ENCODE measurements around the gene GSTT4.
"Not testable (repeated sequence)": the region's sequence is repeated elsewhere in the genome, so short reads cannot be mapped to it uniquely, and the experiment has no call there.

The GSTT4 gene

DNA sequence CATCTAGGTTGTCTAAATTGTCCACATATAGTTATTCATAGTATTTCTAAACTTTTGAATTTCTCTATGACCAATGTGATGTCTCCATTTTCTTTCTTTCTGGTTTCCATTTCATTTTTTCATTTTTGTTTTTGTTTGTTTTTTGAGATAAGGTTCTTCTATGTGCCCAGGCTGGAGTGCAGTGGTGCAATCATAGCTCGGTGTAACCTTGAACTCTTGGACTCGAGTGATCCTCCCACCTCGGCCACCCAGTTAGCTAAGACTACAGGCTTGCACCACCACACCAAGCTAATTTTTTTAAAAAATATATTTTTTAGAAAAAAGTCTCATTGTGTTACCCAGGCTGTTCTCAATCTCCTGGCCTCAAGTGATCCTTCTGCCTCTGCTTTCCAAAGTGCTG, 8.2 kb downstream of the GSTT4 start:
- Histone ChIP-seq H3K4me3 (ENCODE audit: insufficient read depth, low read depth, low read length, poor library complexity, severe bottlenecking) (no peak overlapping the region), H3K27me3 (replicated peaks; ENCODE audit: control insufficient read depth, insufficient read depth, low read length, poor library complexity, severe bottlenecking) (no peaks in the 10 kb centered on the region), H3K9me3 (ENCODE audit: control insufficient read depth, low read length) (no peaks in the 10 kb centered on the region), H3K27ac (ENCODE audit: insufficient read depth, low read length, poor library complexity, severe bottlenecking) (no peak overlapping the region), H3K36me3 (ENCODE audit: control insufficient read depth, insufficient read depth, low read length) (no peaks in the 10 kb centered on the region), H3K4me1 (ENCODE audit: control insufficient read depth, insufficient read depth, low read length, poor library complexity, severe bottlenecking) (no peaks in the 10 kb centered on the region)
- DNase-seq, result no peak

DNA sequence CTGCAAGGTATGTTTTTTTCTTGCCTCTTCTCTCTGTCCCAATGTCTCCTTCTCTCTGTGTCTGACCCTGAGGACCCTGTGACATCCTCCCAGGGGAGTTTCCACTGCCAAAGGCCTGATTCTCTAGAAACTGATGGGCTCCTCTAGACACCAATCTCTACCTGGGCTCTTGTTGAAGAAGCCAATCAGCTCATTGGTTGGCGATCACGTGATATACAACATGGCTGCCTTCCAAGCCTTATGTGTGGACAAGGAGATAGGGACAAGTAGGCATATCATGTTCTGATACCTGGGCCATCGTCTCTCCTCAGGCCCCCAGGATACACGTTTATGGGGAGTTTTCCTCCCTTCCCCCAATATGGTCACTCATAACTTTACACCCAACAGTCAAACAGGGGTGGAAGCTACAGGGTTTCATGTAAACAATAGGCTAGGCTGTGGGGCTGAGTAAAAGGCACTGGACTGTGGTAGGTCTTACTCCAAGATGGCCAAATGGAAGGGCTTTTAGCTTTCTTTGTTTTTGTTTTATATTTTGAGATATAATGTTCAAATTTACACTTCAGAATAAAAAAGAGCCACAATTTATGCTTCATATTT, 11.6 kb downstream of the GSTT4 start:
- H3K9me3 ChIP-seq (ENCODE audit: control insufficient read depth, low read length); H3K27me3 ChIP-seq (replicated peaks; ENCODE audit: control insufficient read depth, insufficient read depth, low read length, poor library complexity, severe bottlenecking); DNase-seq; H3K4me3 ChIP-seq (ENCODE audit: insufficient read depth, low read depth, low read length, poor library complexity, severe bottlenecking); H3K27ac ChIP-seq (ENCODE audit: insufficient read depth, low read length, poor library complexity, severe bottlenecking); H3K36me3 ChIP-seq (ENCODE audit: control insufficient read depth, insufficient read depth, low read length); H3K4me1 ChIP-seq (ENCODE audit: control insufficient read depth, insufficient read depth, low read length, poor library complexity, severe bottlenecking): not testable (repeated sequence)

DNA sequence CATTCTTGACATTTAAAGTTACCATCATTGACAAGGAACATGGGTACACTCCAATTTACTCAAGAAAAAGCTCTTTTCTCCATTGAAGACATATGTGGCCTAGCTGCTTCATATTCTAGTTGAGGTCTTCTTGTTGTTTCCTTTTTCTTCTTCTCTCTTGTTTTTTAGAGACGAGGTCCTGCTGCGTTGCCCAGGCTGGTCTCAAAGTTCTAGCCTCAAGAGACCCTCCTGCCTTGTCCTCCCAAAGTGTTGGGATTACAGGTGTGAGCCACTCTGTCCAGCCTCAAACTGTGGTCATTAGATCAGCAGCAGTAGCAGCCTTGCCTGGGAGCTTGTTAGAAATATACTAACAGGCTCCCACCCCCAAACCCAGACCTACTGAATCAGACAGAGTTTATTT, 12.2 kb downstream of the GSTT4 start:
- not testable (repeated sequence) for DNase-seq; H3K27ac ChIP-seq (ENCODE audit: insufficient read depth, low read length, poor library complexity, severe bottlenecking); H3K27me3 ChIP-seq (replicated peaks; ENCODE audit: control insufficient read depth, insufficient read depth, low read length, poor library complexity, severe bottlenecking); H3K4me3 ChIP-seq (ENCODE audit: insufficient read depth, low read depth, low read length, poor library complexity, severe bottlenecking); H3K9me3 ChIP-seq (ENCODE audit: control insufficient read depth, low read length); H3K4me1 ChIP-seq (ENCODE audit: control insufficient read depth, insufficient read depth, low read length, poor library complexity, severe bottlenecking); H3K36me3 ChIP-seq (ENCODE audit: control insufficient read depth, insufficient read depth, low read length)

DNA sequence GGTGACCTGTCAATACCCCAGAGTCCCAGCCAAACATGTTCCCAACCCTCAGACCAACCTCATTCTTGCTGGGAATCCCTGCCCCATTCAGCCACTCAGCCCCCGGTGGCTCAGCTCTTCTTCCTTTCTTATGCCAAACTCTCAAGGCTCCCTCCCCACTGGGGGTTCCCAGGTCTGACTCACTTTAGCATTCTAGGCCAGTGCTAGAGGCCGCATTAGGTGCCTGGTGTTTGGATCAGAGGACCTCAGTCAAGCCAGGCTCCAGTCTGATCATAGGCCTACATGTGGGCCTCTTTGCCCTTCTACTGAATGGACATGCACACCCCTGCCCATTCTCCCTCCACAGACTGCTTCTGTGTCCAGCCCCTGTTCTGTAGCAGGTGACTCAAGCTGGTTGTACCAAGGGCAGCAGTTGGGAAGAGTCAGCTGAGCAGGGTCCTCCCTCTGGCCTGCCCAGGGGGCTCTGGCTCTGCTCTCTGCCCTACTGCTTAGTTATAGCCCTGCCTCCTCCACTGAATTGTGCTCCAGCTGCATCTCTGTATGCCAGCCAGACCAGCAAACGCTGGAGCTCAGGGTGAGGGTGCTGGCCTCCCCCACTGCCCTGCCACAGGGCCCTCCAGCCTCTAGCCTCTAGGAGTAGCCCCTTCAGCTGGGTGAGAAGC, 15.5 kb downstream of the GSTT4 start:
- H3K36me3 ChIP-seq (ENCODE audit: control insufficient read depth, insufficient read depth, low read length); DNase-seq; H3K27me3 ChIP-seq (replicated peaks; ENCODE audit: control insufficient read depth, insufficient read depth, low read length, poor library complexity, severe bottlenecking); H3K9me3 ChIP-seq (ENCODE audit: control insufficient read depth, low read length); H3K4me3 ChIP-seq (ENCODE audit: insufficient read depth, low read depth, low read length, poor library complexity, severe bottlenecking); H3K4me1 ChIP-seq (ENCODE audit: control insufficient read depth, insufficient read depth, low read length, poor library complexity, severe bottlenecking); H3K27ac ChIP-seq (ENCODE audit: insufficient read depth, low read length, poor library complexity, severe bottlenecking): not testable (repeated sequence)

DNA sequence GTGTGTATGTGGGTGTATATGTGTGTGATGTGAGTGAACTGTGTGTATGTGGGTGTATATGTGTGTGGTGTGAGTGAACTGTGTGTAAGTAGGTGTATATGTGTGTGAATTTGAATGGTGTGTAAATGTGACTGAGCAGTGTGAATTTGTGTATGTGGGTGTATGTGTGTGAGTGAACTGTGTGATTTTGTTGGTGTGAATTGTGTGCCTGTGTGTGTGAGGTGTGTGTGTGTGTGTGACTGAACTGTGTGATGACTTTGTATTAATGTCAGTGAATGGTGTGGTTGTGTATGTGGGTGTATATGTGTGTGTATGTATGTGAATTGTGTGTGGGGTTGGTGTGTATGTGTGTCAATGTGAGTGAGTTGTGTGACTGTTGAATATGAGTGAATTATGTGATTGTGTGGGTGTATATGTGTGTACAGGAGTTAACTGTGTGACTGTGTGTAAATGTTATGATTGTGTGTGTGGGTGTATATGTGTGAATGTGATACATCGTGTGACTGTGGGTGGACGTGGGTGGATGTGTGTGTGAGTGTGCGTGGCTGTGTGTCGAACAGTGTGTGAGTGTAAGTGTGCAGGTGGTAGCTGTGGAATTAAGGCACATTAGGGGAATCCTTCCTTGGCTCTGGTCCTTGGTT, 18.6 kb downstream of the GSTT4 start:
- not testable (repeated sequence) for DNase-seq; H3K4me3 ChIP-seq (ENCODE audit: insufficient read depth, low read depth, low read length, poor library complexity, severe bottlenecking); H3K36me3 ChIP-seq (ENCODE audit: control insufficient read depth, insufficient read depth, low read length); H3K4me1 ChIP-seq (ENCODE audit: control insufficient read depth, insufficient read depth, low read length, poor library complexity, severe bottlenecking); H3K27me3 ChIP-seq (replicated peaks; ENCODE audit: control insufficient read depth, insufficient read depth, low read length, poor library complexity, severe bottlenecking); H3K9me3 ChIP-seq (ENCODE audit: control insufficient read depth, low read length); H3K27ac ChIP-seq (ENCODE audit: insufficient read depth, low read length, poor library complexity, severe bottlenecking)

DNA sequence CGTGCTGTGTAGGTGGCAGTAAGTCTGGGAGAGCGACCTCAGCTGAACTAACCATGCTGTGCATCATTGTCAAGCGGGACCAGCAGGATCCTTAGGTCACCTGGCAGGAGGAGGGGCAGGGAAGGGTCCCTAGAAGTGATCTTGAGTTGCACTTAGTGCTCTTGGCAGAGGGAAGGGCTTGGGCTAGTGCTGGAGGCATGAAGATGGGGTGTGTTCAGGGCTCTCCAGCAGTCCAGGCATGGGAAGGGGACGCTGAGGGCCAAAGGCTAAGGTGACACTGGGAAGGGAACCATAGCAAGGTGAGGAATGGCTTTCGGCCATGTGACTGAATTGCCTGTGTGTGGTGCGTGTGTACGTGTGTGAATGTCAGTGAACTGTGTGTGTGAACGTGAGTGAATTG, 19.2 kb downstream of the GSTT4 start:
- not testable (repeated sequence) for H3K36me3 ChIP-seq (ENCODE audit: control insufficient read depth, insufficient read depth, low read length); H3K4me3 ChIP-seq (ENCODE audit: insufficient read depth, low read depth, low read length, poor library complexity, severe bottlenecking); H3K27ac ChIP-seq (ENCODE audit: insufficient read depth, low read length, poor library complexity, severe bottlenecking); H3K9me3 ChIP-seq (ENCODE audit: control insufficient read depth, low read length); H3K4me1 ChIP-seq (ENCODE audit: control insufficient read depth, insufficient read depth, low read length, poor library complexity, severe bottlenecking); H3K27me3 ChIP-seq (replicated peaks; ENCODE audit: control insufficient read depth, insufficient read depth, low read length, poor library complexity, severe bottlenecking); DNase-seq

DNA sequence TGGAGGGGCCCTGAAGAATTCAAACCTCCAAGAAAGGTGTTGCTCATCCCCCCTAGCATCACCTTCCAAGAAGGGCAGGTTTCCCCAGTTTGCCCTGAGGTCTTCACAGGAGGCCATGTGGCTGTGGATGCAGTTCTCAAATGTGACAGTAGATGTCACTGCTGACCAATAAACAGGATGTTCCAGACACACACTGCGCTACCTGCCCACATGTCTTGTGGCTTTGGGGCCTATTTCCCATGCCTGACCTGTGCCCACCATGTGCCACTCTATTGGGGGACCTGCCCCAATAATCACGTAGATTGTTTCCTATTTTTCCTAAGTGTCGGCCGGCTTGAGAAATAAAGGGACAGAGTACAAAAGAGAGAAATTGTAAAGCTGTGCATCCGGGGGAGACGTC, 20.8 kb downstream of the GSTT4 start:
- peak in 1 of 3 donors; percentile 54 for DNase-seq

DNA sequence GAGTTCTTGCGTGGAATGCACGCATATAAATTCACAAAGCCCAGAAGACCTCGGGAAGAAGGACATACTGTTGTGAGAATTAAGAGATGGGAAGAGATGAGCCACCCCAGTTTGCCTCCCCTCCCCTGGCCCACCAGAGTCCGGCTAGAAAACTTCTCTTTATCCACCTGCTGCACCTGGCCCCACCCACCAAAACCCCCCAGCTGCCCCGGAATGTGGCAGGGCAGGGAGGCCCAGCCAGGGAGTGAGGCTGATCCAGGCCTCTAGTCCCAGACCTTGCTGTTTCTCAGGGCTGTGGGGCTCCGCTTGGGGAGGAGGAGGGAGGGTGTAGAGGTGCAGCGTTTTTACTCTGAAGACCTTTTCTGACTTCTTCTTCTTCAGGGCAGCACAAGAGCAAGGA, 24.7 kb downstream of the GSTT4 start:
- H3K27ac ChIP-seq (ENCODE audit: insufficient read depth, low read length, poor library complexity, severe bottlenecking); H3K9me3 ChIP-seq (ENCODE audit: control insufficient read depth, low read length); H3K36me3 ChIP-seq (ENCODE audit: control insufficient read depth, insufficient read depth, low read length); H3K27me3 ChIP-seq (replicated peaks; ENCODE audit: control insufficient read depth, insufficient read depth, low read length, poor library complexity, severe bottlenecking); H3K4me3 ChIP-seq (ENCODE audit: insufficient read depth, low read depth, low read length, poor library complexity, severe bottlenecking); H3K4me1 ChIP-seq (ENCODE audit: control insufficient read depth, insufficient read depth, low read length, poor library complexity, severe bottlenecking); DNase-seq: not testable (repeated sequence)

More for the DNA sequence above, 20.8 kb downstream of the GSTT4 start:
- no peaks in the 10 kb centered on the region for H3K27me3 ChIP-seq (replicated peaks; ENCODE audit: control insufficient read depth, insufficient read depth, low read length, poor library complexity, severe bottlenecking)
- H3K4me1 ChIP-seq (ENCODE audit: control insufficient read depth, insufficient read depth, low read length, poor library complexity, severe bottlenecking), result no peaks in the 10 kb centered on the region
- no peak overlapping the region for H3K4me3 ChIP-seq (ENCODE audit: insufficient read depth, low read depth, low read length, poor library complexity, severe bottlenecking)
- no peaks in the 10 kb centered on the region for H3K36me3 ChIP-seq (ENCODE audit: control insufficient read depth, insufficient read depth, low read length)
- H3K27ac ChIP-seq (ENCODE audit: insufficient read depth, low read length, poor library complexity, severe bottlenecking), result no peak overlapping the region
- no peaks in the 10 kb centered on the region for H3K9me3 ChIP-seq (ENCODE audit: control insufficient read depth, low read length)

DNA sequence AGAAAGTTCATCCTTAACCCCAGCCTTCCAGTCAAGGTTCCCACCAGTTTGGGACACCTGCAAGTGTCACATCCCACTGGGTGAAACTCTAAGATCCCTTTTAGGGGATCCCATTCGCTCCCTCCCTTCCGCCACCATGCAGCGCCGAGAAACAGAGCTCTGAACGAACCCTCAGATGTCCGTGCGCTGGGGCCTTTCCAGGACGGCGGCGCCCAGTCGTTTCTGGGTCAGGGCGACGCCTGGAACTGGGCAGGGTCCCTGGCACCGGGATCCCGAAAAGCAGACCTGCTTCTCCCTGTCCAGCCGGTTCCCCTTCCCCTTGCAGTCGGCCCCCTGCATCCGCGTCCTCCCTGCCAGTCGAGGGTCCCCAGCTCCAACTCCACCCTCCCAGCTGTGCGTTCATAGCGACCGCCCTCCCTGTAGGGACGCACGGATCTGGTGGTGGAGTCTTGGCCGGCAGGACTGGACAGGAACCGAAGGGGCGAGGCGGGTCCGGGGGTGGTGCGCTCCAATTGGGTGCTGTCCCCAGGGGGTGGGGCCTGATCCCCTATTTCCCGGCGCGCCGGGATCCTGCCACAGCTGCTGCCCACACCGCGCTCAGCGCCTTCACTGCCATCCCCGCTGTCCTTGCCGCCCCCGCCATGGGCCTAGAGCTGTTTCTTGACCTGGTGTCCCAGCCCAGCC, 25.6 kb downstream of the GSTT4 start, which contains the start of gene GSTT2:
GSTT2 (plus strand) TSS at position 578 of the 684 bp plus-strand sequence.
- not testable (repeated sequence) for DNase-seq; H3K27ac ChIP-seq (ENCODE audit: insufficient read depth, low read length, poor library complexity, severe bottlenecking); H3K36me3 ChIP-seq (ENCODE audit: control insufficient read depth, insufficient read depth, low read length); H3K4me3 ChIP-seq (ENCODE audit: insufficient read depth, low read depth, low read length, poor library complexity, severe bottlenecking); H3K9me3 ChIP-seq (ENCODE audit: control insufficient read depth, low read length); H3K4me1 ChIP-seq (ENCODE audit: control insufficient read depth, insufficient read depth, low read length, poor library complexity, severe bottlenecking); H3K27me3 ChIP-seq (replicated peaks; ENCODE audit: control insufficient read depth, insufficient read depth, low read length, poor library complexity, severe bottlenecking)

DNA sequence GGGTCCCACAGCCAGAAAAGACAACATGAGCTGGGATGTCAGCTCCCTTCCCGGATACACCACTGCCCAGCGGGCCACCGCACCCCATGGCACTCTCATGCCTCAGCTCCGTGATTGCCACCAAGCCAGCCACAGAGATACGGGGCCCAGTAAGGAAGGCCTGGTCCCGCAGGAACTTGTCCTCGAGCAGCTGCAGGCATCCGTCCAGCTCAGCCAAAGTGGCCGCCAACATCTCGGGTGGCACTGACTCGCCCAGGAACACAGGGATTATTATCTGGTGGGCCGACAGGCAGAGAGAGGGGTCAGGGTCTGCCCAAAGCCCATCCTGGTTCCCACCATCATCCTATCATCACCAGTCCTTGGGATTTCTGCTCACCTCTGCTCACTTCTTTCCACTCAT, 27.9 kb downstream of the GSTT4 start:
- not testable (repeated sequence) for DNase-seq; H3K4me1 ChIP-seq (ENCODE audit: control insufficient read depth, insufficient read depth, low read length, poor library complexity, severe bottlenecking); H3K4me3 ChIP-seq (ENCODE audit: insufficient read depth, low read depth, low read length, poor library complexity, severe bottlenecking); H3K27me3 ChIP-seq (replicated peaks; ENCODE audit: control insufficient read depth, insufficient read depth, low read length, poor library complexity, severe bottlenecking); H3K27ac ChIP-seq (ENCODE audit: insufficient read depth, low read length, poor library complexity, severe bottlenecking); H3K36me3 ChIP-seq (ENCODE audit: control insufficient read depth, insufficient read depth, low read length); H3K9me3 ChIP-seq (ENCODE audit: control insufficient read depth, low read length)
